C4-2B (cell line): ENCODE measurements around the gene KIRREL2.

Source experiments
- H3K27ac ChIP-seq: fragments of 450-650 bp; 2 replicates; pipeline ENCODE4 v1.5.1; 2017
- ZFX ChIP-seq: fragments of 450-650 bp; IDR thresholded peaks from 2 replicates; pipeline ENCODE4 v1.6.1; 2017
- TF ChIP-seq, protein P1 (sequence below): fragments of 450-650 bp; conservative IDR thresholded peaks from 2 replicates; pipeline ENCODE4 v1.5.1; 2017; ENCODE audit warnings: mild to moderate bottlenecking

KIRREL2 gene

DNA sequence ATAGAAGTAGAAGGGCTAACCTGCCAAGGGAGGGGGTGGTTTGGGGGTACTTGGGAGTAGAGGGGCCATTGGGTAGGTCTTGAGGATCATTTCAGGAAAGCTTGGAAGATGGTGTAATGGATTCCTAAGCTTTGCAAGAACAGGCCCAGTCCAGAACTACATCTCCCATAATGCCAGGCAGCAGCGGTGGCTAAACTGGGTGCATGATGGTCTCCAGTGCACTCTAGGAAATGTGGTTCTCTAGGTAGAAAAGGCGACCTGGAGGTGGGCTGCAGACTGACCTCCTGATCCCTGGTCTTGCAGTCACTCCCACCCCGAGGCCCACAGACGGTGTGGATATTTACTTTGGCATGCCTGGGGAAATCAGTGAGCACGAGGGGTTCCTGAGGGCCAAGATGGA is 15.5 kb downstream of the KIRREL2 start:
- TF ChIP-seq, protein P1, sequence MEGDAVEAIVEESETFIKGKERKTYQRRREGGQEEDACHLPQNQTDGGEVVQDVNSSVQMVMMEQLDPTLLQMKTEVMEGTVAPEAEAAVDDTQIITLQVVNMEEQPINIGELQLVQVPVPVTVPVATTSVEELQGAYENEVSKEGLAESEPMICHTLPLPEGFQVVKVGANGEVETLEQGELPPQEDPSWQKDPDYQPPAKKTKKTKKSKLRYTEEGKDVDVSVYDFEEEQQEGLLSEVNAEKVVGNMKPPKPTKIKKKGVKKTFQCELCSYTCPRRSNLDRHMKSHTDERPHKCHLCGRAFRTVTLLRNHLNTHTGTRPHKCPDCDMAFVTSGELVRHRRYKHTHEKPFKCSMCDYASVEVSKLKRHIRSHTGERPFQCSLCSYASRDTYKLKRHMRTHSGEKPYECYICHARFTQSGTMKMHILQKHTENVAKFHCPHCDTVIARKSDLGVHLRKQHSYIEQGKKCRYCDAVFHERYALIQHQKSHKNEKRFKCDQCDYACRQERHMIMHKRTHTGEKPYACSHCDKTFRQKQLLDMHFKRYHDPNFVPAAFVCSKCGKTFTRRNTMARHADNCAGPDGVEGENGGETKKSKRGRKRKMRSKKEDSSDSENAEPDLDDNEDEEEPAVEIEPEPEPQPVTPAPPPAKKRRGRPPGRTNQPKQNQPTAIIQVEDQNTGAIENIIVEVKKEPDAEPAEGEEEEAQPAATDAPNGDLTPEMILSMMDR, result no peak
- no peak for TF ChIP-seq ZFX
- H3K27ac ChIP-seq, result no peak overlapping the region

- no peak overlapping the region for H3K27ac ChIP-seq
- no peak for TF ChIP-seq ZFX
- TF ChIP-seq, protein P1, result no peak
These were observed 17.8 kb downstream of the KIRREL2 start for GRCh38 chr19:35874392-35874930.

DNA sequence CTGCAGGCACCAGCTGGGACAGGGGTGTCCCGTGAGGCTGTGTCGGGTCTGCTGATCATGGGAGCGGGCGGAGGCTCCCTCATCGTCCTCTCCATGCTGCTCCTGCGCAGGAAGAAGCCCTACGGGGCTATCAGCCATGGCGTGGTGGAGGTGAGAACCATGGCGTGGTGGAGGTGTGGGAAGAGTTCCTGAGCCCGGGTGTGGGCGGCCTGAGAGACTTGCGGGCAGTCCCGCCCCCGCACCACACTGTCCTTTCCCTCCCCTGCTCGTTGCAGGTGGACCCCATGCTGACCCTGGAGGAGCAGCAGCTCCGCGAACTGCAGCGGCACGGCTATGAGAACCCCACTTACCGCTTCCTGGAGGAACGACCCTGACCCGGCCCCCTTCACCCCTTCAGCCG is 22.4 kb downstream of the KIRREL2 start:
- TF ChIP-seq, protein P1, result no peak
- TF ChIP-seq ZFX, result no peak
- no peak overlapping the region for H3K27ac ChIP-seq

- H3K27ac ChIP-seq, result no peak overlapping the region
- no peak for TF ChIP-seq ZFX
- TF ChIP-seq, protein P1, result no peak
These were observed 23.1 kb downstream of the KIRREL2 start for GRCh38 chr19:35879770-35880317.

GRCh38 chr19:35882114-35882832 is 25.6 kb downstream of the KIRREL2 start:
- TF ChIP-seq ZFX, result no peak
- TF ChIP-seq, protein P1, result no peak; the same call in 1 of the 2 replicates
- H3K27ac ChIP-seq, result no peak overlapping the region

DNA sequence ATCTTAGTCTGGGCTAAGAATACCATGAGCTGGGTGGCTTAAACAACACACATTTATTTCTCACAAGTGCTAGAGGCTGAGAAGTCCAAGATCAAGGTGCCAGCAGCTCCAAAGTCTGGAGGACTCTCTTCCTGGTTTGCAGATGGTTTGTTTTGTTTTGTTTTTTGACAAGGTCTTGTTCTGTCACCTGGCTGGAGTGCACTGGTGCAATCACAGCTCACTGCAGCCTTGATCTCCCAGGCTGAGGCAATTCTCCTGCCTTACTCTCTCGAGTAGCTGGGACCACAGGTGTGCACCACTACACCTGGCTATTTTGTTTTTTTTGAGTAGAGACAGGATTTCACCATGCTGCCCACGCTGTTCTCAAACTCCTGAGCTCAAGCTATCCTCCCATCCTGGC is 27.2 kb downstream of the KIRREL2 start:
- no peak overlapping the region for H3K27ac ChIP-seq
- TF ChIP-seq ZFX, result no peak
- TF ChIP-seq, protein P1, result no peak

- TF ChIP-seq ZFX, result no peak
- TF ChIP-seq, protein P1, result no peak
- no peak overlapping the region for H3K27ac ChIP-seq
These were observed 28.6 kb downstream of the KIRREL2 start for GRCh38 chr19:35885225-35885738.
